Common myeloid progenitor, CD34-positive (primary cell): Measurements from ENCODE around the gene ARHGEF7.

Experiments used
- CTCF ChIA-PET: fragments of 350-600 bp; sonication (Branson Sonifier 250); formaldehyde crosslinking; loops from one replicate; lab custom pipeline; 2021; ENCODE audit warnings: antibody characterized with exemption; lab: Charles Lee
- POLR2A ChIA-PET: fragments of 350-600 bp; sonication (Branson Sonifier 250); formaldehyde crosslinking; loops from one replicate; lab custom pipeline; 2021; ENCODE audit warnings: antibody characterized with exemption; lab: Charles Lee
- DNase-seq, 3 donors: peaks; one replicate each; pipeline versions ENCODE4 v3.0.0 to v3.0.0-alpha.2; 2013
- H3K27ac ChIP-seq, 2 experiments: 1 replicate in 1 of 2; 2 replicates in 1 of 2; pipeline ENCODE4 v1.7.0; 2013; ENCODE audit warnings: inconsistent platforms in 2 of 2, low read length in 2 of 2, mild to moderate bottlenecking in 2 of 2, low read depth in 1 of 2, moderate library complexity in 1 of 2; ENCODE audit not compliant: severe bottlenecking in 2 of 2, insufficient read depth in 1 of 2, poor library complexity in 1 of 2
- H3K27me3 ChIP-seq, 5 experiments: replicated peaks in 2 of 5; 1 replicate in 3 of 5; 2 replicates in 2 of 5; pipeline versions ENCODE4 v1.6.1 to v1.7.0; 2013; ENCODE audit warnings: low read length in 4 of 5, mild to moderate bottlenecking in 2 of 5, moderate library complexity in 2 of 5, inconsistent platforms in 1 of 5; ENCODE audit not compliant: insufficient read depth in 5 of 5, control insufficient read depth in 4 of 5
- H3K36me3 ChIP-seq, 4 experiments: 1 replicate in 2 of 4; 2 replicates in 2 of 4; pipeline versions ENCODE4 v1.6.1 to v1.7.0; 2013; ENCODE audit warnings: low read length in 3 of 4, control low read depth in 1 of 4, mild to moderate bottlenecking in 1 of 4; ENCODE audit not compliant: control insufficient read depth in 4 of 4, insufficient read depth in 4 of 4
- H3K4me1 ChIP-seq, 4 experiments: 1 replicate in 3 of 4; 2 replicates in 1 of 4; pipeline versions ENCODE4 v1.6.1 to v1.7.1; 2013; ENCODE audit warnings: low read length in 3 of 4, mild to moderate bottlenecking in 3 of 4, control low read depth in 1 of 4, inconsistent platforms in 1 of 4, moderate library complexity in 1 of 4; ENCODE audit not compliant: control insufficient read depth in 4 of 4, insufficient read depth in 4 of 4; ENCODE audit errors: control extremely low read depth in 1 of 4
- H3K4me3 ChIP-seq, 7 experiments: 1 replicate in 4 of 7; 2 replicates in 3 of 7; pipeline versions ENCODE4 v1.5.1 to v1.7.0; 2013; ENCODE audit warnings: mild to moderate bottlenecking in 7 of 7, low read length in 6 of 7, moderate library complexity in 6 of 7, inconsistent platforms in 2 of 7, low read depth in 2 of 7, control low read depth in 1 of 7; ENCODE audit not compliant: insufficient read depth in 4 of 7, control insufficient read depth in 1 of 7; ENCODE audit errors: extremely low read depth in 1 of 7
- H3K9me3 ChIP-seq, 5 experiments: 1 replicate in 4 of 5; 2 replicates in 1 of 5; pipeline versions ENCODE4 v1.6.1 to v1.7.1; 2013; ENCODE audit warnings: low read length in 4 of 5, mild to moderate bottlenecking in 2 of 5, inconsistent platforms in 1 of 5, low read depth in 1 of 5, moderate library complexity in 1 of 5; ENCODE audit not compliant: control insufficient read depth in 4 of 5, insufficient read depth in 2 of 5; ENCODE audit errors: control extremely low read depth in 1 of 5
- WGBS: methylation state at CpG from one replicate; pipeline ENCODE4 v1.1.5; 2013; ENCODE audit not compliant: insufficient coverage; 5-methylcytosine and 5-hydroxymethylcytosine counted together

The ARHGEF7 gene

GRCh38 chr13:111324736-111325135, 209.6 kb downstream of the ARHGEF7 start:
- DNase-seq, result no peak
- Histone ChIP-seq H3K9me3 (no peaks in the 10 kb centered on the region), H3K27me3 (peaks cover 0 to 20% (median 3%) of the 10 kb centered on the region in 5 experiments), H3K36me3 (no peaks in the 10 kb centered on the region), H3K27ac (no peak overlapping the region), H3K4me1 (no peaks in the 10 kb centered on the region), H3K4me3 (no peak overlapping the region)
- WGBS, result 90% methylated on average over 14 of the region's 14 CpGs
- POLR2A ChIA-PET, result no interaction called here
- CTCF ChIA-PET, result no interaction called here

- no peak overlapping the region for H3K4me3 ChIP-seq
- H3K27ac ChIP-seq, result no peak overlapping the region
- H3K27me3 ChIP-seq, result peaks cover 0 to 20% (median 3%) of the 10 kb centered on the region in 5 experiments
- ChIA-PET CTCF (no interaction called here), POLR2A (no interaction called here)
- 94% methylated on average over 19 of the region's 28 CpGs for WGBS
- H3K9me3 ChIP-seq, result no peaks in the 10 kb centered on the region
- no peaks in the 10 kb centered on the region for H3K4me1 ChIP-seq
- DNase-seq, result no peak
- no peaks in the 10 kb centered on the region for H3K36me3 ChIP-seq
Observed at GRCh38 chr13:111325146-111325890, 210.2 kb downstream of the ARHGEF7 start.

- no peak for DNase-seq
- CTCF ChIA-PET, result no interaction called here
- Histone ChIP-seq H3K27ac (no peak overlapping the region), H3K4me1 (no peaks in the 10 kb centered on the region), H3K9me3 (no peaks in the 10 kb centered on the region), H3K36me3 (no peaks in the 10 kb centered on the region), H3K27me3 (peaks cover 0 to 20% (median 3%) of the 10 kb centered on the region in 5 experiments), H3K4me3 (no peak overlapping the region)
- POLR2A ChIA-PET, result no interaction called here
- WGBS, result 96% methylated on average over 20 of the region's 37 CpGs
Observed at GRCh38 chr13:111325941-111326620, 211.0 kb downstream of the ARHGEF7 start.

GRCh38 chr13:111326621-111326965, 211.5 kb downstream of the ARHGEF7 start:
- Histone ChIP-seq H3K27ac (no peak overlapping the region), H3K4me1 (no peaks in the 10 kb centered on the region), H3K27me3 (peaks cover 0 to 20% (median 3%) of the 10 kb centered on the region in 5 experiments), H3K9me3 (no peaks in the 10 kb centered on the region), H3K36me3 (no peaks in the 10 kb centered on the region), H3K4me3 (no peak overlapping the region)
- ChIA-PET POLR2A (no interaction called here), CTCF (no interaction called here)
- no peak for DNase-seq
- 96% methylated on average over 14 of the region's 15 CpGs for WGBS

GRCh38 chr13:111326981-111327642, 212.0 kb downstream of the ARHGEF7 start:
- H3K4me3 ChIP-seq, result no peak overlapping the region
- ChIA-PET CTCF (no interaction called here), POLR2A (no interaction called here)
- peaks cover 0 to 17% (median 3%) of the 10 kb centered on the region in 5 experiments for H3K27me3 ChIP-seq
- no peaks in the 10 kb centered on the region for H3K36me3 ChIP-seq
- H3K9me3 ChIP-seq, result no peaks in the 10 kb centered on the region
- H3K27ac ChIP-seq, result no peak overlapping the region
- WGBS, result 96% methylated on average over 12 of the region's 16 CpGs
- DNase-seq, result no peak
- no peaks in the 10 kb centered on the region for H3K4me1 ChIP-seq

- no peak for DNase-seq
- Histone ChIP-seq H3K4me3 (no peak overlapping the region), H3K27ac (no peak overlapping the region), H3K4me1 (no peaks in the 10 kb centered on the region), H3K27me3 (peaks cover 0 to 14% (median 3%) of the 10 kb centered on the region in 5 experiments), H3K36me3 (no peaks in the 10 kb centered on the region), H3K9me3 (peaks cover 0 to 2% (median 1%) of the 10 kb centered on the region in 5 experiments)
- ChIA-PET CTCF (no interaction called here), POLR2A (no interaction called here)
- 97% methylated on average over 22 of the region's 32 CpGs for WGBS
Observed at GRCh38 chr13:111327730-111328573, 212.8 kb downstream of the ARHGEF7 start.
